ENCODE data around the gene SHANK3. TPM values are rescaled to one million over a fixed set of nuclear protein-coding genes. Genes with fewer than 3 reads are reported as not detected.

SHANK3 gene
- total RNA-seq, 1 donor from 2014 or later: 223 TPM

- TF ChIP-seq, protein P1, sequence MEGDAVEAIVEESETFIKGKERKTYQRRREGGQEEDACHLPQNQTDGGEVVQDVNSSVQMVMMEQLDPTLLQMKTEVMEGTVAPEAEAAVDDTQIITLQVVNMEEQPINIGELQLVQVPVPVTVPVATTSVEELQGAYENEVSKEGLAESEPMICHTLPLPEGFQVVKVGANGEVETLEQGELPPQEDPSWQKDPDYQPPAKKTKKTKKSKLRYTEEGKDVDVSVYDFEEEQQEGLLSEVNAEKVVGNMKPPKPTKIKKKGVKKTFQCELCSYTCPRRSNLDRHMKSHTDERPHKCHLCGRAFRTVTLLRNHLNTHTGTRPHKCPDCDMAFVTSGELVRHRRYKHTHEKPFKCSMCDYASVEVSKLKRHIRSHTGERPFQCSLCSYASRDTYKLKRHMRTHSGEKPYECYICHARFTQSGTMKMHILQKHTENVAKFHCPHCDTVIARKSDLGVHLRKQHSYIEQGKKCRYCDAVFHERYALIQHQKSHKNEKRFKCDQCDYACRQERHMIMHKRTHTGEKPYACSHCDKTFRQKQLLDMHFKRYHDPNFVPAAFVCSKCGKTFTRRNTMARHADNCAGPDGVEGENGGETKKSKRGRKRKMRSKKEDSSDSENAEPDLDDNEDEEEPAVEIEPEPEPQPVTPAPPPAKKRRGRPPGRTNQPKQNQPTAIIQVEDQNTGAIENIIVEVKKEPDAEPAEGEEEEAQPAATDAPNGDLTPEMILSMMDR (IDR thresholded peaks at IDR 0.05; ENCODE audit: unreplicated experiment): no peak
- no peaks in the 10 kb centered on the region for H3K9me3 Mint-ChIP-seq (ENCODE audit: unreplicated experiment)
- H3K27me3 Mint-ChIP-seq (ENCODE audit: unreplicated experiment): peaks cover 28% of the 10 kb centered on the region
- H3K4me1 Mint-ChIP-seq (ENCODE audit: unreplicated experiment): peaks cover 41% of the 10 kb centered on the region
- peaks cover 56% of the 10 kb centered on the region for H3K36me3 Mint-ChIP-seq (ENCODE audit: low read depth, unreplicated experiment)
- H3K27ac Mint-ChIP-seq (ENCODE audit: unreplicated experiment): peak overlapping the region; percentile 66
- peak overlapping the region; percentile 88 for H3K4me3 Mint-ChIP-seq (ENCODE audit: unreplicated experiment)
- no peak for DNase-seq (ENCODE audit: low spot score)
Measured at GRCh38 chr22:50678651-50679521, 6.3 kb downstream of the SHANK3 start.

- Mint-ChIP-seq H3K9me3 (ENCODE audit: unreplicated experiment) (no peaks in the 10 kb centered on the region), H3K27me3 (ENCODE audit: unreplicated experiment) (peaks cover 19% of the 10 kb centered on the region), H3K36me3 (ENCODE audit: low read depth, unreplicated experiment) (peaks cover 51% of the 10 kb centered on the region), H3K4me1 (ENCODE audit: unreplicated experiment) (peaks cover 28% of the 10 kb centered on the region), H3K27ac (ENCODE audit: unreplicated experiment) (peak overlapping the region; percentile 85), H3K4me3 (ENCODE audit: unreplicated experiment) (peak overlapping the region; percentile 89)
- TF ChIP-seq, protein P1 (IDR thresholded peaks at IDR 0.05; ENCODE audit: unreplicated experiment): no peak
- peak; percentile 22 for DNase-seq (ENCODE audit: low spot score)
Measured at GRCh38 chr22:50683086-50683993, 10.7 kb downstream of the SHANK3 start.

DNA sequence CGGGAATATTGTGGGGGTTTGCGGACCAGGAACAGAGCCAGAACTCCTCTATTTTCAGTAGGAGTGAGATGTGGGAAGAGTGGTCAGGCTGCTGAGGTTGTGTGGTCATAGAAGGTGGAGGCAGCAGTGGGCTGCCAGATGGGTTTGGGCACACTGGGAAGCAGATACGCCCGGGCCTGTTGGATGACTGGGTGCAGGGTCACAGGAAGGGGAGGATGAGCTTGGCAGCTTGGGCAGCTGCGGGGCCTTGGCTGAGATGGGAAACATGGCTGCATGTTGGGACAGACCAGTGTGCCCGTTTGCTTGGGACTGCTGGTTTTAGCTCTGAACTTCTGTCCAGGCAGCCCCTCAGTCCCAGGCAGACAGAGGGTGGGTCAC lies 11.4 kb downstream of the SHANK3 start:
- Mint-ChIP-seq H3K27ac (ENCODE audit: unreplicated experiment) (peak overlapping the region; percentile 85), H3K36me3 (ENCODE audit: low read depth, unreplicated experiment) (peaks cover 56% of the 10 kb centered on the region), H3K27me3 (ENCODE audit: unreplicated experiment) (peaks cover 22% of the 10 kb centered on the region), H3K4me3 (ENCODE audit: unreplicated experiment) (peak overlapping the region; percentile 89), H3K9me3 (ENCODE audit: unreplicated experiment) (no peaks in the 10 kb centered on the region), H3K4me1 (ENCODE audit: unreplicated experiment) (peaks cover 31% of the 10 kb centered on the region)
- TF ChIP-seq, protein P1 (IDR thresholded peaks at IDR 0.05; ENCODE audit: unreplicated experiment): no peak
- DNase-seq (ENCODE audit: low spot score): no peak

DNA sequence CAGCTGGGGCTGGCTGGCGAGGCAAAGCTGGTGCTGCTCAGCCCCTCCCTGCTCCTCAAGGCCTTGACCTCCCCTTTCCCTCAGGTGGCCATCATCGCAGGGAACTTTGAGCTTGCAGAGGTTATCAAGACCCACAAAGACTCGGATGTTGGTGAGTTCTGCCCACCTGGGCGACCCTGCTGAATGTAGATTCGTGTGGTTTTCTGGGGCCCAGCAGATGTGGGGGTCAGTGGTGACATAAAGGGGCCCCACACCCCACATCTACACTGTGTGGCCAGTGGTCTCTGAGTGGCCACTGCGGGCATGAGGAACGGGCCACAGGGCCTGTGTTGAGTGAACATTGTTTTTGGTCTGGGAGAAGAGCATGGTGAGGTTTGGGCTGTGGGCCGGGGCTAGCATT lies 11.9 kb downstream of the SHANK3 start:
- H3K36me3 Mint-ChIP-seq (ENCODE audit: low read depth, unreplicated experiment): peaks cover 58% of the 10 kb centered on the region
- DNase-seq (ENCODE audit: low spot score): no peak
- peak overlapping the region; percentile 89 for H3K4me3 Mint-ChIP-seq (ENCODE audit: unreplicated experiment)
- TF ChIP-seq, protein P1 (IDR thresholded peaks at IDR 0.05; ENCODE audit: unreplicated experiment): no peak
- H3K9me3 Mint-ChIP-seq (ENCODE audit: unreplicated experiment): no peaks in the 10 kb centered on the region
- H3K4me1 Mint-ChIP-seq (ENCODE audit: unreplicated experiment): peaks cover 31% of the 10 kb centered on the region
- peaks cover 22% of the 10 kb centered on the region for H3K27me3 Mint-ChIP-seq (ENCODE audit: unreplicated experiment)
- peak overlapping the region; percentile 72 for H3K27ac Mint-ChIP-seq (ENCODE audit: unreplicated experiment)
